ENCODE results near the gene NEMF. TPM values are rescaled to one million over a fixed set of nuclear protein-coding genes. Genes with fewer than 3 reads are reported as not detected.
A peak's percentile ranks its signal among the peaks of the same experiment; 100 is the strongest.
"Not testable (repeated sequence)": the region's sequence is repeated elsewhere in the genome, so short reads cannot be mapped to it uniquely, and the experiment has no call there.

The NEMF gene
- total and polyA plus RNA-seq, 12 donors, result 14.8 to 94.1 (median 56.0) TPM

DNA sequence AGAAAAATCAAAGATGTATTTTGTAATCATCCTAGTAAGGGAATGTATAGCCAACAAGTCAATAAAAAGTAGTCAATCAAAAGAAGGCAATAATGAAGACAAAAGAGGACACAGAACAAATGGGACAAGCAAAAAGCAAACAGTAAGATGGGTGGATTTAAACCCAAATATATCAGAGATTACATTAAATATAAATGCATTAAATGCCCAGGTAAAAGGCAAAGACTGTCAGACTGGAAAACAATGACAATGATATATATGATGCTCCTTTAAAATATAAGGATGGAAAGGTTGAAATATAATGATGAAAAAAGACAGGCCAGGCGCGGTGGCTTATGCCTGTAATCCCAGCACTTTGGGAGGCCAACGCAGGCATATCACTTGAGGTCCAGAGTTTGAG is 35.7 kb downstream of the NEMF start:
- H3K4me1 ChIP-seq (replicated peaks in 1 of 2), result no peaks in the 10 kb centered on the region
- H3K27me3 ChIP-seq, result no peaks in the 10 kb centered on the region
- WGBS, 4 donors, result 95 to 100% (median 98%) methylated on average over 3 of the region's 3 CpGs
- H3K9me3 ChIP-seq (replicated peaks in 1 of 3), result no peaks in the 10 kb centered on the region
- TF ChIP-seq POLR2A (IDR thresholded peaks at IDR 0.05), result no peak
- TF ChIP-seq, protein P1, sequence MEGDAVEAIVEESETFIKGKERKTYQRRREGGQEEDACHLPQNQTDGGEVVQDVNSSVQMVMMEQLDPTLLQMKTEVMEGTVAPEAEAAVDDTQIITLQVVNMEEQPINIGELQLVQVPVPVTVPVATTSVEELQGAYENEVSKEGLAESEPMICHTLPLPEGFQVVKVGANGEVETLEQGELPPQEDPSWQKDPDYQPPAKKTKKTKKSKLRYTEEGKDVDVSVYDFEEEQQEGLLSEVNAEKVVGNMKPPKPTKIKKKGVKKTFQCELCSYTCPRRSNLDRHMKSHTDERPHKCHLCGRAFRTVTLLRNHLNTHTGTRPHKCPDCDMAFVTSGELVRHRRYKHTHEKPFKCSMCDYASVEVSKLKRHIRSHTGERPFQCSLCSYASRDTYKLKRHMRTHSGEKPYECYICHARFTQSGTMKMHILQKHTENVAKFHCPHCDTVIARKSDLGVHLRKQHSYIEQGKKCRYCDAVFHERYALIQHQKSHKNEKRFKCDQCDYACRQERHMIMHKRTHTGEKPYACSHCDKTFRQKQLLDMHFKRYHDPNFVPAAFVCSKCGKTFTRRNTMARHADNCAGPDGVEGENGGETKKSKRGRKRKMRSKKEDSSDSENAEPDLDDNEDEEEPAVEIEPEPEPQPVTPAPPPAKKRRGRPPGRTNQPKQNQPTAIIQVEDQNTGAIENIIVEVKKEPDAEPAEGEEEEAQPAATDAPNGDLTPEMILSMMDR (IDR thresholded peaks at IDR 0.05), result no peak
- intact Hi-C loops (cut with DNase I), result no loop called here
- no peak overlapping the region for H3K27ac ChIP-seq
- no peak overlapping the region for H3K4me3 ChIP-seq
- H3K36me3 ChIP-seq (replicated peaks in 1 of 2), result peaks cover 0 to 53% of the 10 kb centered on the region in 2 donors
- DNase-seq, result no peak

DNA sequence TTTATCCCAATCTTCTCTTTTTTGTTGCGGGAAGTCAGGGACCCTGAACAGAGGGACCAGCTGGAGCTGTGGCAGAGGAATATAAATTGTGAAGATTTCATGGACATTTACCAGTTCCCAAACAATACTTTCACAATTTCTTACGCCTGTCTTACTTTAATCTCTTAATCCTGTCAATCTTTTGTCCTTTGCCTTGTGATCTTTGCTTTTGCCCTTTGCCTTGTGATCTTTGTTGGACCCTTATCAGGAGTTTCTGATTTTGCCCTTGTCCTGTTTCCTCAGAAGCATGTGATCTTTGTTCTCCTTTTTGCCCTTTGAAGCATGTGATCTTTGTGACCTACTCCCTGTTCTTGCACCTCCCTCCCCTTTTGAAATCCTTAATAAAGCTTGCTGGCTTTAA is 36.5 kb downstream of the NEMF start:
- whole genome bisulfite sequencing, 4 donors, result 61 to 68% (median 68%) methylated on average over 2 of the region's 2 CpGs
- H3K27me3 ChIP-seq; intact Hi-C loops (cut with DNase I); H3K4me1 ChIP-seq (replicated peaks in 1 of 2); H3K4me3 ChIP-seq; H3K27ac ChIP-seq; H3K9me3 ChIP-seq (replicated peaks in 1 of 3); DNase-seq: not testable (repeated sequence)
- peaks cover 0 to 53% of the 10 kb centered on the region in 2 donors for H3K36me3 ChIP-seq (replicated peaks in 1 of 2)

DNA sequence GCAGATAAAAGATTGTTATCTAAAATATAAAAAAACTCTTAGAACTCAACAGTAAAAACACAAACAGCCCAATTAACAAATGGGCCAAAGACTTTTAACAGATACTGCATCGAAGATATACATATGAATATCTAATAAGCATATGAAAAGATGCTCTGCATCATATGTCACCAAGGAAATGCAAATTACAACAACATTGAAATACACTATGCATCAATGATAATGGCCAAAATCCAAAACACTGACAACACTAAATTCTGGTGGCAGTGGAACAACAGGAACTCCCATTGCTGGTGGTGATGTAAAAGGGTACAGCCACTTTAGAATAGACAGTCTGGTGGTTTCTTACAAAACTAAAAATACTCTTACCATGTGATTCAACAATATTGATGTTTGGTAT is 43.8 kb downstream of the NEMF start:
- no peaks in the 10 kb centered on the region for H3K27me3 ChIP-seq
- intact Hi-C loops (cut with DNase I), result no loop called here
- TF ChIP-seq, protein P1 (IDR thresholded peaks at IDR 0.05), result no peak
- TF ChIP-seq POLR2A (IDR thresholded peaks at IDR 0.05), result no peak
- peaks cover 0 to 48% of the 10 kb centered on the region in 2 donors for H3K36me3 ChIP-seq (replicated peaks in 1 of 2)
- no peak for DNase-seq
- H3K9me3 ChIP-seq (replicated peaks in 1 of 3), result no peaks in the 10 kb centered on the region
- 0% methylated on average over 1 of the region's 1 CpG for WGBS, 4 donors
- H3K4me3 ChIP-seq, result no peak overlapping the region
- H3K27ac ChIP-seq, result no peak overlapping the region
- no peaks in the 10 kb centered on the region for H3K4me1 ChIP-seq (replicated peaks in 1 of 2)

DNA sequence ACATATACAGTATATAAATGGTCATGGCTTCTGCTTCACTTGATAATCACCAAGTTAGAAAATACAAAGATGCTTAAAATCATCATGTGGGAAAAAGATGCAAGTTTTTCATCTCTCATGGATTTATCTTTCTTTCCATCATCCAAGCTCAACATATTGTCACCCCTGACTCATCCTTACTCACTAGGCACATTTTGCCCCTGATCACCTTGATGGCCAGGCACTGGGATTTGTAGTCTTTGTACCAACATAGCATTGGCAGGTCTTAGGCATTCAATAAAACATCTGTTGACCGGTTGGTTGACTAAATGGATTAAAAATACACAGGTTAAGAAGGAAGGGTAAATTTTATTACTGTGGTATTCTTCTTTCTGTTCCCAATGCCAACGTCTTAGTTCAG is 56.6 kb downstream of the NEMF start:
- TF ChIP-seq POLR2A (IDR thresholded peaks at IDR 0.05), result no peak
- TF ChIP-seq, protein P1 (IDR thresholded peaks at IDR 0.05), result no peak
- Histone ChIP-seq H3K9me3 (replicated peaks in 1 of 3) (no peaks in the 10 kb centered on the region), H3K27ac (no peak overlapping the region), H3K27me3 (no peaks in the 10 kb centered on the region), H3K36me3 (replicated peaks in 1 of 2) (peaks cover 0 to 86% of the 10 kb centered on the region in 2 donors), H3K4me1 (replicated peaks in 1 of 2) (no peaks in the 10 kb centered on the region), H3K4me3 (no peak overlapping the region)
- WGBS, 4 donors, result 91 to 97% (median 94%) methylated on average over 2 of the region's 2 CpGs
- no peak for DNase-seq
- intact Hi-C loops (cut with DNase I), result no loop called here

DNA sequence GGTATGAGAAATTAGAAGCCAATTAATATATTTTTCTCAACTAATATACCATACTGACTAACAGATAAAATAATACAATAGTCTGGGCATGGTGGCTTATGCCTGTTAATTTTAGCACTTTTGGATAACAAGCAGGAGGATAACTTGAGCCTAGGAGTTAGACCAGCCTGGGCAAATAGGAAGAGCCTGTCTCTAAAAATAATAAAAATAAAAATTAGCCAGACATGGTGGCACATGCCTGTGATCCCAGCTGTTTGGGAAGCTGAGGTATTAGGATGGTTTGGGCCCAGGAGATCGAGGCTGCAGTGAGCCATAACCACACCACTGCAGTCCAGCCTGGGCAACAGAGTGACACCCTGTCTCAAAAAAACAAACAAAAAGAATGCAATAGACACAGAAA is 60.0 kb downstream of the NEMF start:
- intact Hi-C loops (cut with DNase I), result no loop called here
- Histone ChIP-seq H3K36me3 (replicated peaks in 1 of 2) (peaks cover 0 to 80% of the 10 kb centered on the region in 2 donors), H3K4me3 (no peak overlapping the region), H3K9me3 (replicated peaks in 1 of 3) (no peaks in the 10 kb centered on the region), H3K27me3 (no peaks in the 10 kb centered on the region), H3K27ac (peak overlapping the region in 1 of 5 donors; percentile 4), H3K4me1 (replicated peaks in 1 of 2) (no peaks in the 10 kb centered on the region)
- DNase-seq, result no peak
- TF ChIP-seq, protein P1 (IDR thresholded peaks at IDR 0.05), result no peak
- no peak for TF ChIP-seq POLR2A (IDR thresholded peaks at IDR 0.05)
- 0% methylated on average over 1 of the region's 1 CpG for WGBS, 4 donors

Measured in adrenal gland (tissue), 12 donors.